CD4-positive, alpha-beta T cell treated with Interleukin-2 at 100 ng/mL for 4 hours (primary cell): ENCODE results near the gene TMEM198.

Experiments used
- DNase-seq: peaks from one replicate; pipeline ENCODE4 v3.0.0-alpha.2; 2020; ENCODE audit warnings: low spot score

The TMEM198 gene

DNA sequence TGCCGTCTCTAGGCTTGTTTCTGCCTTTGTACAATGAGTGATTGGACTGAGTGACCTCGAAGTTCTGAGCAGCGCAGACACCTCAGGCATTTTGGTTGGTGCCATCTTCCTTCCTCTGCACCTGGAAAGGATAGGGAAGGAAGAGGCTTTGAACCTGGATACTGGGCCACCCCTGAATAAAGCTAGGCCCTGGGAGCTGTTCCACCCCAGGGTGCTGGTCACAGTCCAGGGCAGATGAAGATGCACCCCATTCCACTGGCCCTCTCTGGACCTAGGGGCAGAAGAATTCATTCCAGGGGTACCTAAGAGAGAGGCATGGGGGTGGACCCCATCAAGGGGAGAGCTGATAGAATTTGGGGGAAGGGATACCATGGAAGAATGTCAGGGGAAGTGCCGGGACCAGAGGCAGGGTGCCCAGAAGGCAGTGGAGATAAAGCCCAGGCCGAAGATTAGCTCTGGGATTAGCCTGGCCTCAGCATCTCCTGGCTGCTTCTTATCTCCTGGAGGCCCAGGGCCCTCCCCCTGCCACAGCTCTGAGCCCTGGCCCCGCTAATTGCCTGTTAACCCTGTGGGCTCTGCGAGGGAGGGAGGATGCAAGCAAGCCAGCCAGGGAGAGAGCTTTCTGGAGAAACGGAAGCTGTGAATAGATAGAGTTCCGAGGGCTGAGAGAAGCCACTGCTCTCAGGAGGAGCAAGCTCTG, 18.1 kb upstream of the TMEM198 start:
- no peak for DNase-seq

DNA sequence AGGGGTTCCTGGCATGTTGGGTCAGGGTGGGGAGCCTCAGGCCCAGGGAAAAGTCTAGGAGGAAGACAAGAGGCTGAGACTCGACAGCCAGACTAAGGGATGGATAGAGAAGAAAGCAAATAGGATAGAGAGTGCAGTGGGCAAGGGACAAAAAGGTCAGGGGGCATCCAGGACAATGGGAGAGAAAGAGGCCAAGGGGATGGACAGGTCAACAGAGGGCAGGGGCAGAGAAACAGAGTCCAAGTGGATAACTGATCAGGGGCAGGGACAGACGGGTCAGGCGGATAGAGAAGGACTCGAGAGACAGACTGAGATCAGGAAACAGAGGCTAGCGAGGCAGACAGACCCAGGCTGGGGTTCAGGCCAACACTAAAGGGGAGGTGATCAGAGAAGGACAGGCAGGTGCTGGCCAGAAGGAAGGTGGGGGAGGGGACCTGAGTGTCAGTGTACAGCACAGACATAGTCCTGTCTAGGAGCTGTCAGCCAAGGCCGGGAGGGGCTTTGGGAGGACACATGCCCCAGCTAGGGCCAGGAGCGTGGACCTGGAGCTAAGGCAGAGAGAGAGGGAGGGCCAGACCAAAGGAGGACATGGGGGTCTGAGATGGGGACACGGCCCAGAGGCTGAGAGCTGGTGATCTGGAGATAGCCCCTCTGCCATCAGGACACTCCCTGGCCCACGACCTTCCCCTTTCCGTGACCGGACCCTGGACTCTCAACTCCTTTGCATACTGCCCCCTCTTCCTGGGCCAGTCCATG, 17.3 kb upstream of the TMEM198 start:
- no peak for DNase-seq

DNA sequence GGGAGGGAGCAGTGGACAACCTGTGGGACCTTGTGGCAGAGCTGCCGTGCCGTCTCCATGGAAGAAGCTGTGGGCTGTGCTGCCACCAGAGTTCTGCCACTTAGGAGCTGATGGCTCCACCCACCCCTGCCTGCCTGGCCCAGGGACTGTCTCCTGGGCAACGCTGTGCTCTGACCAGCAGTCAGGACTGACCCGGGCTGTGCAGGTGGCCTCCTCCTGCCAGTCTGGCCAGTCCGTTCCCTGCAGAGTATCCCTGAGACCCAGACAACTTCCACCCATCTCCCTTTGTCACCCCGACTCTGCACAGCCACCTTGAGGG, 16.8 kb upstream of the TMEM198 start:
- no peak for DNase-seq

DNA sequence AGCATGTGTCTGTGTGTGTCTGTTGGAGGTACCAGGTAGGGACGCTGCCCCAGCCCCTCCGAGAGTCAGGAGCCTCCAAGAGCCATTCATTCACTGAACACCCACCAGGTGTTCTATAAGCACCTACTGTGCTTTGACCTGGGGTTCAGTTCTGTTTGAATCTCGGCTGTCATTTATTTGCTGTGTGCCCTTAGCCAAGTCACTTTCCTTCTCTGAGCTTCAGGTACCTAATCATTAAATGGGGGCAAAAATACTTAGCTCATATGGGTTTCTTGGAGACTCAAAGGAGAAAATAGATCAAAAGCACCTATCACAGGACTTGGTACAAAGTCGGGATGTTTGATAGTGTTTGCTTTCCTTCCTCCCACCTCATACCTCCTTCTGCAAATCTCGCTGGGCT, 16.4 kb upstream of the TMEM198 start:
- no peak for DNase-seq

DNA sequence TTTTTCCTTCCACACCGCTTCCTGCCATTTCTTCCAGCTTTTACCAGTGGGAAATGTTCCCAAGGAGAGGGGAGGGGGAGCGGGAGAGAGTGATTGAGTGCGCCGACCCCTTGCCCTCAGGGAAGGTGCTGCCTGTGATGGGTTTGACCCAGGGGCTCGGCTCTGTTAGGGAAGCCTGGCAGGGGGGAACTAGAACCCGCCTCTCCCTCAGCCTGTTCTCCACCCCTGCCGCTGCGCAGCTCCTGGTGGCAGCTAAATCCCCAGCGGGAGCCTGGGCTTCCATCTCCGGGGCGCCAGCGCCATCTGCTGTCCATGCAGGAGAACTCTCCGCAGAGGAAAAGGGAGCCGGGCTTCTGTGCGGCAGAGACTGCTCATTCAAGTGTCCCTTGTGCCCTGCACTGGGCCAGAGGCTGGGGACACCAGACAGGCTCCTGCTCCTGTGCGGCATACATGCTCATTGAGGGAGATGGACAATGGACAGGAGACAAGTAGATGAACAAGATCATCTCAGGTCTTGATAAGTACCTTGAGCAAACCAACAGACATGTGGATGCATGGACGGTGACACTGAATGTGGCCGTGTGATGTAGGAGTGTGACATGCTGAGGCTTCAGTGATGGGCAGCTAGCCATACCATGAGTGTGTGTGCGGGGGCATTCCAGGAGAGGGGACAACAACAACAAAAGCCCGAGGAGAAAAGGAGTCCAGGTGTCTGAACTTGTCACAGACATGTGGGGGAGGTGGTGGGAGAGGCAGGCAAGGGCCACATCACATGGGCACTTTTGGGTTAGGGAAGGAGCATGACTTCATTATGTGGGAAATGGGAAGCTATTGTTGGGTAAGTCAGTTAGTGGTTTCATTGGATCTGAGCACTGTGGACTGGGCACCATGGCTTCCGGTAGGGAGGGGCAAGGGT, 13.5 kb upstream of the TMEM198 start:
- DNase-seq, result peak; percentile 84

DNA sequence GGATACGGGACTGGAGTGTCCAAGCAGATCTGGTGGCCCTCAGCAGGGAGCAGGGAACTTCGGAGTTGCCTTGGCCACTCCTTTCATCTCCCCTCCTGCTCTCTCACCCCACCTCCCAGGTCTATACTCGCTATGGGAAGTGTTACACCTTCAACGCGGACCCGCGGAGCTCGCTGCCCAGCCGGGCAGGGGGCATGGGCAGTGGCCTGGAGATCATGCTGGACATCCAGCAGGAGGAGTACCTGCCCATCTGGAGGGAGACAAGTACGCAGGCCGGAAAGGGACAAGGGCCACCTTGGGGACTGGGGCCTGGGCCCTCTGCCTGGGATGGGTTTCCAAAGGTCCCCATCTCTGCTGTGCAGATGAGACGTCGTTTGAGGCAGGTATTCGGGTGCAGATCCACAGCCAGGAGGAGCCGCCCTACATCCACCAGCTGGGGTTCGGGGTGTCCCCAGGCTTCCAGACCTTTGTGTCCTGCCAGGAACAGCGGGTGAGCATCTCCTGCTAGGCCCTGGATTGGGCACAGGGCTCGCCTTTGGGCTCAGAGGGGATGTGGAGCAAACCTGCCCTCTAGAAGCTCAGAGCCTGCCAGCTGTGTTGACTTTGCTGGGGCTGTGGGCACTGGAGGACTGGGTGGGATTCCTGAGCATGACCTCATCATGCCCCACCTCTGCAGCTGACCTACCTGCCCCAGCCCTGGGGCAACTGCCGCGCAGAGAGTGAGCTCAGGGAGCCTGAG, 12.0 kb upstream of the TMEM198 start:
- no peak for DNase-seq

DNA sequence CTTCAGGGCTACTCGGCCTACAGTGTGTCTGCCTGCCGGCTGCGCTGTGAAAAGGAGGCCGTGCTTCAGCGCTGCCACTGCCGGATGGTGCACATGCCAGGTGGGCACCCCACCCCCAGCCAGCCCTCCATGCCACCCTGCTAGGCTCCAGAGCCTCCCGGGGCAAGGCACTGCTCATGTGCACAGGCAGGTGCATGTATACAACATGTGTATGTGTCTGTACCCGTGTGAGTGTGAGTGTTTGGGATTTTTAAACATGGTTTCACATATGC, 11.5 kb upstream of the TMEM198 start:
- DNase-seq, result no peak

DNA sequence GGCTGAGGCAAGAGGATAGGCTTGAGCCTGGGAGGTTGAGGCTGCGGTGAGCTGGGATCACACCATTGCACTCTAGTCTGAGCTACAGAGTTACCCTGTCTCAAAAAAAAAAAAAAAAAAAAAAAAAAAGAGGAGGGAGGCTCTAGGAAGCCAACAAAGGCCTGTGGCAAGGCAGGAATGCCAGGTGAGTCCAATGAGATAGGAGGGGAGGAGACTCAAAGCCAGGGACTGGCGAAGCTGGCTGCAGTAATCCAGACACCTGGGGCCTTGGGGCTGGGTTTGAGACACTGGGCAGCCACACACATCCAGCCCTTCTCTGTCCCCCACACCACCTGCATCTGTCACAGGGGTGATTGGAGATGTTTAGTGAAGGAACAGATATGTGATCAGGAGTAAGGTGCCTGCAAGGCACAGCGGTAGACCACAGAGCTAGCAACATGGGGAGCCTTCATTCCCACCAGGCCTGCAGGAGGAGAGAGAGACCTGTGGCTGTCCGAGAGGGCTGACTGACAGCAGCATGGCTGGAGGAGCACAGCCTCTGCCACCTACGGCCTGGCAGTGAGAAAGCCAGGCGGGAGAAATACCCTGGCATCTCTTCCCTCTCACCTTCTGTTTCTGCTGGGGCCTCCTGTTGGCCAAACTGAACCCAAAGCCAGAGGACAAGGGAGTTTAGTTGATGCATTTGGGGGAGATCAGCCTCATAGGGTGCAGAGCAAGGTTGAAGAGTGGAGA, 9.7 kb upstream of the TMEM198 start:
- DNase-seq, result no peak

DNA sequence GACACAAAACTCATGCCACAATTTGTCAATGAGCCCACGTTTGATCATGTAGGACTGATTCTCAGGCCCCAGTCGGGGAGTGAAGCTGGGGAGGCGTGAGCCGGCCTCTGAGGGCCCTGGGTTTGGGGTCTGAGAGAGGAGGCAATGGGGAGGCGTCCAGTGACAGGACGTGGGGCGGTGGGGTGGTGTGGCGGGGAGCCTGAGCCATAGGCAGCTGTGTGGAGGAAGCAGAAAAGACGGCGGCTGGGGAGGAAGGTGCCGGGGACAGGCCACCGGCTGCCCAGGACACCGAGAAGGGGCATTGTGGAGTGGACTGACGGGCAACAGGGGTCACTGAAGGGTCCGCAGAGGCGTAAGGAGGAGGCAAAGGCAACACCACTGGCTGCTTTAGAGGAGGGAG, 7.4 kb upstream of the TMEM198 start:
- DNase-seq, result no peak

DNA sequence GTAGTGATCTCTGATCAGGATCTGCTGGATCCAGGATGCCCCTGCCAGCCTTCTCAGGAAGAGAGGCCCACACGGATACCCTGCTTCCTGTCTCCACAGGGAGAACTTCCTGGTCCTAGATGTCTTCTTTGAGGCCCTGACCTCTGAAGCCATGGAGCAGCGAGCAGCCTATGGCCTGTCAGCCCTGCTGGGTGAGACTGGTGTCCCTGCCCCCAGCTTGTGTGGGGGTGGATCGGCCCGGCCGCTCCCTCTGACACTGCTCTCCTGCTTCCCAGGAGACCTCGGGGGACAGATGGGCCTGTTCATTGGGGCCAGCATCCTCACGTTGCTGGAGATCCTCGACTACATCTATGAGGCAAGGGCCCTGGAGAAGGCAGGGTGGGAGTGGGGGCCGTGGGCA, 6.9 kb upstream of the TMEM198 start:
- DNase-seq, result no peak

DNA sequence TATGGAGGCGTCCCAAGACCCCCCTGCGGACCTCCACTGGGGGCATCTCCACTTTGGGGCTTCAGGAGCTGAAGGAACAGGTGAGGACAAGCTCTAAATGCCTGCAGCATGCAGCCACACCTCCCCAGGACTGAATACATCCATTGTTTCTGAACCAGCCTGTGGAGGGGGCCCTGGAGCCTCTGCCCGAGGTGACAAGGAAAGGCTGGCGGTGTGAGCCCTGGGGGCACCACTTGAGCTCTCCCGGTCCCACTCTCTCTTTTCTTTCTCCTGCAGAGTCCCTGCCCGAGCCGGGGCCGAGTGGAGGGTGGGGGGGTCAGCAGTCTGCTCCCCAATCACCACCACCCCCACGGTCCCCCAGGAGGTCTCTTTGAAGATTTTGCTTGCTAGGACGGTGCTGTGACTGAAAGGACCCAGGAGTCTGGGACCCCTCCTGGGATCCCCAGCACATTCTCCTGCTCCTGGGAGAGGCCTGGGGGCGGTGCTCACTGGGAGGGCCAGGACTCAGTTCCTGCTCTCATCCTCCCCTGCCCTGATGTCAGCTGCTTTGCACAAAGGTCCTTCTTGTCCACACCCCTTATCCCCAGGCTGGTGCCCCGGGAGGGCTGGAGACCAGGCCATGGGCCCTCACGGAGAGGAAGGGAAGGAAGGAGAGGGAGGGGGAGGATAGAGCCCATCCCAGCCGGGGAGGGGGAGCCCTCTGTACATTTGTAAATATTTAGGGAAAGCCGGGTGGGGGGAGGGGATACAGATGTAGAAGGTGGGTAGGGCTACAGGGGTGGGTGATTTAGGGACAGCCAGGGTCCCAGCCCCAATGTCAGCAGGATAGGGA, 6.0 kb upstream of the TMEM198 start:
- no peak for DNase-seq

DNA sequence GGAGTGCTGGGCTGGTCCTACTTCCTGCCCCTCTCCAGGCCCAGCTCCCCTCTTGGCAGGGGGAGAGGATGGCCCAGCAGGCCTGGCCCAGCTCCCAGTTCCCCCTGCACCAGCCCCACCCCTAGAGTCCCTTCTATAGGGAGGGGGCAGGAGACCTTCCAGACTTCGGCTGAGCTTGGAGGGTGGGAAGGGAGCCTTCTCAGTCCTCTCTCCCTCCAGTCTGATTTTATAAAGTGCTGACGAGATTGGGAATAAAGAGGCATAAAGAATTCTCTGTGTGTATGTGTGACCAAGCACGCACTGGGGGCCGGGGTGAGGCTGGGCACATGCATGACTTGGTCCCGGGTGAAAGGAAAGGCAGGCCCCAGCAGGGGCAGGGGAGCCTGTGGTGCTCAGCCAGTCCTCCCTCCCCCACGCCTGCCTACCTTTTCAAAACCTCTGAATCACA, 5.3 kb upstream of the TMEM198 start:
- DNase-seq, result no peak

DNA sequence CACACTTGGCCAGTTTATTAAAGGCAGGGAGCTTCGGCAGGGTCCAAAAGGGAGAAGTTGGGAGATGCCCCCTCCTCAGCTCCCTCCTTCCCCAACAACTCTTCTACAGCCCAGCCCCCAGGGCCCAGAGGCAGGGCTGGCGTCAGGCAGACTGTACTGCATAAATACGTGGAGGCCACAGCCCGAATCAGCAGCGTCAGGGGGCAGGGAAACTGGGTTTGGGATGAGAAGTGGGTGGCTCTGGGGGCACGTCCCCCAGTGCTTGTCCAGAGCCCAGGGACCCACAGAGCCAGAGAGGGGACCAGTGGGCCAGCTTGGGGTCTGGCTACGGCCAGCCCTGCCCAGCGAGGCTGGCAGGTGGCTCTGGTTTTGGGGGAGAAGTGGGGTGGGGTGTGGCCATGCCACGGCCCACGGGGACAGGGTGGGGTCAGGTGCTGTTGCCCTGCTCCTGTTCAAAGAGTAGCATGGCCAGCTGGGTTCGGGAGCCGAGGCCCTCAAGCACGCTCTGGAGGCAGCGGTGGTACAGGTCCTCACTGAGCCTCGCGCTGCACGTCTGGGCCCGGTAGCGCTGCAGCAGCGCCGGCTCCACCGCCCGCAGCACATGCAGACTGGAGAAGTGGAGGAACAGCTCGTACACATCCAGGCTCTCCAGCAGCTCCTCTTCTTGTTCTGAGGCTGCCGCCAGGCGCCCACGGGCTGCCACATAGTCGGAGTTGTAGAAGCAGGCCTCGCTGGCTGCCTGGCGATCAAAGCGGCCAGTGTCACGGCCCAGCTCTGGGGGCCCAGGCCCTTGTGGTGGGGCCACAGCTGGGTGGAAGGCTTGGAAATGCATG, 4.7 kb upstream of the TMEM198 start:
- DNase-seq, result no peak

DNA sequence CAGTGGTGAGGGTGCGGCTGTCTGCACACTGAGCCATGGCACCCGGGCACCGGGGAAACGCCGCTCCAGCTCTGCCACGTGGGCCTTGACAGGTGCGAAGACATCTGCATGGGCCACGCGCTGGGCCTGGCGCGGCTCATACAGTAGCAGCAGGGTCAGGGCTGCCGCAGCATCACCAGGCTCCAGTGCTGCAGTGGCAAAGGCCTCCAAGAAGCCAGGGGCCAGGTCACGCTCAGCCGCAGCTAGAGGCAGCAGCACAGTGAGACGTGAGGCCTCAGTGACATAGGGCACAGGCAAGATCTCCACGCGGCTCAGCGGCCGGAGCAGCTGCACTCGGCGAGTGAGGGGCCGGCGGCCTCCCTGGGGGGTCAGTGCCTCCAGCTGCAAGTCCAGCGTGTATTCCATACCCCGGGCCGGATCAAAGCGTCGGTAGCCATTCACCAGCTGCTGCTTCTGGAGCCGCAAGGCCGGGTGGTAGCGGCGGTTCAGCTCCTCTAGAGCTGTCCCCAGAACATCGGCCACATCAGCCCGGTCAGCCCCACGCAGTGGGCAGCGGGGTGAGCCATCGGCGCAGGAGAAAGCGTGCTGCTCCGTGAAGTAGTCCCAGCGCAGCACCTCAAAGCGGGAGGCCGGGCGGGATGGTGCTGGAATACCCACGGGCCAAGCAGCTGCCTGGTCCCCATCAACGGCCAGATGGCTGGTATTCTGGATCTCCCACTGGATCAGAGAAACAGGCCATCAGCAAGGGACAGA, 3.7 kb upstream of the TMEM198 start:
- DNase-seq, result no peak

DNA sequence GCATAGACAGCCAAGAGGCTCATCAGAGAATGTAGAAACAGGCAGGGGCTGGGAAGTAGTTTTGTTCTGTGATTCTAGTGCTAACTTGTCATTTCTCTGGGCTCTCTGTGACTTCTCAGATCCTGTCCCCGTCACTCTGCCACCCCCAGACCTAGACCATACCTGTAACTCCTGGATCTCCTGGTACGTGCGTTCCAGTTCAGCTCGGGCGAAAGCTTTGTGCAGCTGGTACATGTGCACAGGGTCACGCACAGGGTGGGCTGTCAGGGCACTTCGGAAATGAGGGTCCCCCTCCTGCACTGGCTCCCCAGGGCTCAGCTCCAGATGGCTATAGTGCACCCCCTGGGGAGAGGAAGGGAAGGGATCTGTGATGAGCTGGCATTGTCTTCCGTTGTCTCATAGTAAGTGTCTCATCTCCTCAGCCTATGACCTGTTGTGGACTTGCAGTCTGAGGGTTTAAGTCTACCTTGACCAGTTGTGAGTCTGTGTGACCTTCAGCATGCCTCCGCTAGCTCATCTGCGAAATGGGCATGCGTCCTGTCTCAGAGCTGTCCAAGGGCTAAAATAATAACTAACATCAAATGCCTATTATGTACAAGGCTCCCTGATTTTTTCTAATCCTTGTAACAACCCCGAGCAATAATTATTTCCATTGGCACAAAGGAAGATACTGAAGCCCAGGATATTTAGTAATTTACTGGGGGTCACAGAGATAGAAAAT, 2.9 kb upstream of the TMEM198 start:
- DNase-seq, result no peak

DNA sequence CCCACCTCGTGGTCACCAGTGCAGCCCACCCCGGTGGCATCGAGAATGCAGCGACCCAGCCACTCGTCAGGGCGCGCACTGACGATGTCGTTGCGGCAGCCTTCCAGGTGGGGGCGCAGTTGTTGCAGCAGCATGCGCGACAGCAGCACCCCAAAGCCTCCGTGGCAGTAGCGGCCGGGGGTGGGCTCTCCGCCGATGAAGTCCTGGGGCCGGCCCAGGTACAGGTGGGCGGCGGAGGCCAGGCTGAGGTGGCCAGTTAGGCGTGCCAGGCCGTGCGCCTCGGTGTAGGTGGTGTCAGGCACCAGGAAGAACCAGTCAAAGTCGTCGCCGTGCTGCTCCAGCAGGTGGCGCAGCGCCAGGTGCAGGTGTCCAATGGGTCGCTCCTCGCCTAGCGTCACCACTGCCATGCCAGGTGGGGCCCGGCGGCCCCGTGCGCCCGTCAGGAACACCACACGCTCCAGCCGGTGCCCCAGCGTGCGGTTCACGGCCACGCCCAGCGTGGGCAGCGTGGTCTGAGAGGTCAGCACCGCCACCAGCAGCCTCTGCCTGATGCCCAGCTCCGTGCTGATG, 2.1 kb upstream of the TMEM198 start:
- peak; percentile 90 for DNase-seq

DNA sequence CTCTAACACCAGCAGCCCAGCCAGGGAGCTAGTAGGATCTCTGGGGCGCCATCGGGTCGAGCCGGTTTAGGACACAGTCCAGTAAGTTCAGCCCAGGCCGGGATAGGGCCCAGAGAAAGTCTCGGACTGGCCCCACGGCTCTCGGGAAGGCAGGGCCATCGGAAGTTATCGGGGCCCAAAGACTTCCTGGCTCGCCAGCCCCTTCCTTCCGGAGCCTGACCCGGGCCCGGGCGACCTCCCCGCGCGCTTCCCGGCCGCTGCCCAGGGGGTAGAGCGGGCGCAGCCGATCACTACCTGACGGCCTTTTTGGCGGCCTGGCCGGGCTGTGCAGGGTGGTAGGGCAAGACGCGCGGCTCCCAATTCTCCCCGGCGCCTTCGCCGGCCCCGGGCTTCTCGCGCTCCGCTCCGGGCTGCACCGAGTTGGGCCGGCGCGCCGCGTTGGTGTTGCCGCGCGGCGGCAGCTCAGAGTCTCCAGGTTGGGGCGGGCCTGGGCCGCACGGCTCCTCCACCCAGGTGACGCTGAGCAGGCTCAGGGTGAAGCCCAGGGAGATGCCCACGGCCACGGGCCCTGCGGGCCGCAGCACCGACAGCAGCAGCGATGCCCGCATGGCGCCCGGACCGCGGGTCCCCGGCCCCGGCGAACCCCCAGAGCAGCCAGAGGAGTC, 765 bp upstream of the TMEM198 start:
- no peak for DNase-seq

DNA sequence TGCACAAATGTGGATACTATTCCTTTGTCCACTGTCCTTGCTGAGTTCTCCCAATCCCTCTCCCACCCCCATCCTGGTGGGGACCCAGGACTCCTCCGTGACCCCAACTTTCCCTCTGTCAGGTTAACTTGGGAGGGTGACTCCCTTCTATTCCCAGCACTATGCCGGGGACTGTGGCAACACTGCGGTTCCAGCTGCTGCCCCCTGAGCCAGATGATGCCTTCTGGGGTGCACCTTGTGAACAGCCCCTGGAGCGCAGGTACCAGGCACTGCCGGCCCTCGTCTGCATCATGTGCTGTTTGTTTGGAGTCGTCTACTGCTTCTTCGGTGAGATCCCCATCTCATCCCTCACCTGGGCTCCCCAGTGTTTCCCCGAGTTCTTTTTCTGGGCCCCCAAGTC, 739 bp downstream of the TMEM198 start:
- no peak for DNase-seq
